ENCODE measurements around the gene GALNT9.

The GALNT9 gene

GRCh38 chr12:132325733-132326130 lies 3.7 kb downstream of the GALNT9 start:
- DNase-seq = no peak

GRCh38 chr12:132324841-132325732 lies 4.3 kb downstream of the GALNT9 start:
- DNase-seq = no peak

GRCh38 chr12:132324173-132324572 lies 5.2 kb downstream of the GALNT9 start:
- no peak for DNase-seq

GRCh38 chr12:132323171-132324010 lies 6.0 kb downstream of the GALNT9 start:
- no peak for DNase-seq

- no peak for DNase-seq
Measured at GRCh38 chr12:132322206-132323132, 6.9 kb downstream of the GALNT9 start.

- DNase-seq = no peak
Measured at GRCh38 chr12:132321321-132322118, 7.9 kb downstream of the GALNT9 start.

GRCh38 chr12:132320767-132321211 lies 8.6 kb downstream of the GALNT9 start:
- DNase-seq = no peak

GRCh38 chr12:132319991-132320570 lies 9.3 kb downstream of the GALNT9 start:
- no peak for DNase-seq

- no peak for DNase-seq
Measured at GRCh38 chr12:132319359-132319950, 9.9 kb downstream of the GALNT9 start.

- no peak for DNase-seq
Measured at GRCh38 chr12:132318618-132319033, 10.8 kb downstream of the GALNT9 start.

GRCh38 chr12:132318135-132318534 lies 11.3 kb downstream of the GALNT9 start:
- no peak for DNase-seq

- DNase-seq = no peak
Measured at GRCh38 chr12:132317233-132317938, 12.0 kb downstream of the GALNT9 start.

GRCh38 chr12:132316497-132317232 lies 12.7 kb downstream of the GALNT9 start:
- DNase-seq = no peak

- no peak for DNase-seq
Measured at GRCh38 chr12:132315951-132316350, 13.4 kb downstream of the GALNT9 start.

GRCh38 chr12:132315507-132315906 lies 13.9 kb downstream of the GALNT9 start:
- no peak for DNase-seq

GRCh38 chr12:132314516-132315233 lies 14.7 kb downstream of the GALNT9 start:
- DNase-seq = no peak

GRCh38 chr12:132314035-132314434 lies 15.4 kb downstream of the GALNT9 start:
- no peak for DNase-seq

- no peak for DNase-seq
Measured at GRCh38 chr12:132313182-132313581, 16.2 kb downstream of the GALNT9 start.

GRCh38 chr12:132312516-132312915 lies 16.9 kb downstream of the GALNT9 start:
- DNase-seq = no peak
